Neural progenitor cell (in vitro differentiated cells): Measurements from ENCODE around the gene FAM53A.

Experiments
- CTCF ChIP-seq: fragments of 200-600 bp; sonication (generic); IDR thresholded peaks from 2 replicates; pipeline ENCODE4 v1.5.1; 2017; ENCODE audit warnings: antibody characterized with exemption, mild to moderate bottlenecking
- EZH2 ChIP-seq: fragments of 200-600 bp; sonication (generic); IDR thresholded peaks from 2 replicates; pipeline ENCODE4 v1.6.1; 2017; ENCODE audit warnings: antibody characterized with exemption, mild to moderate bottlenecking, moderate library complexity
- EZH2phosphoT487 ChIP-seq: fragments of 200-600 bp; sonication (generic); IDR thresholded peaks from 2 replicates; pipeline ENCODE4 v1.6.1; 2017; ENCODE audit warnings: antibody characterized with exemption

GRCh38 chr4:1619151-1619672 lies 64.9 kb downstream of the FAM53A start:
- TF ChIP-seq CTCF (no peak), EZH2 (no peak), EZH2phosphoT487 (no peak)
